SH-SY5Y (cell line): ENCODE data around the gene PPFIBP2.

ENCODE experiments used
- GATA2 ChIP-seq: IDR thresholded peaks from 2 replicates; pipeline ENCODE4 v1.6.1; 2011; ENCODE audit warnings: mild to moderate bottlenecking, low read depth, low read length
- GATA3 ChIP-seq: IDR thresholded peaks from 2 replicates; pipeline ENCODE4 v1.6.1; 2011; ENCODE audit warnings: low read depth, mild to moderate bottlenecking, low read length, moderate library complexity

DNA sequence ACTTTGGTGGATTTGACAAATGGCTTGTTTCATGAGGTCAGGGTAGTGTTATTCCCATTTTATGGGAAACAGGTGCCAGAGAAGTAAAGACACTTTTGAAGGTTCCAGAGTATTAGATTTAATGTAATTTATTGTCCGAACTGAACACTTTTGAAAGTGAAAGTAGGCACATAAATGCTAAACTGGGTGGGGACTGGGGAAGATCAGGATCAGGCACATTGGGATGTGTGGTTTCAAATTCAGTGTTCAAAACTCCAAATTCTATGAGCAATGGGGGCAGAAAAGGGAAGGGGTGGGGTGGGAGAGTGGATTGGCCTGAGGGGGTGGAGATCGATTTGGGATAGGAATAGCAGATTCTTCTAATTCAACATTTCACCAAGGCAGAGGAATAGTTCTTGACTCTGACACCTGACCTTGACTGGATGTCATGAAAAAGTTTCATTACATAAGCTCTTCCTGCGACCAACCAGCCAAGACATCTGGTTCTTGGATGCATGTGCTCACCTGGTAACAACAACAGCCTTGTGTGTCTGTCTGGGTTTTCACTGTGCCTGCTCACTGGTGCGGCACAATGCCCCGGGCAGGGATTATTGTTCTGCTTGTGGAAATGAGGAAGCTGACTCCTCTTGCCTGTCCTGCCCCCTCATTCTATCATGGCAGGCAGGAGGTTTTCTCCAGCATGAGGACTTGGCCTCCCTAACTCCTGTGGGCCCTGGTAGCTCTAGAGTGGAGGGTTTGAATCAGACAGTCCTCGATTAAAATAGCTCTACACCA, 10.8 kb downstream of the PPFIBP2 start:
- TF ChIP-seq GATA3 (no peak), GATA2 (no peak)
